Nephron (organoid): ENCODE measurements around the gene PRL.

Experiments used
- H3K27ac Mint-ChIP-seq, 3 experiments: 2 replicates each; pipeline ENCODE4 v1.8.0; 2020; ENCODE audit warnings: mixed read lengths in 3 of 3, mild to moderate bottlenecking in 2 of 3, moderate library complexity in 1 of 3
- H3K27me3 Mint-ChIP-seq: 2 replicates; pipeline ENCODE4 v1.8.0; 2021; ENCODE audit warnings: low read depth, mild to moderate bottlenecking, moderate library complexity, mixed read lengths
- H3K36me3 Mint-ChIP-seq: 2 replicates; pipeline ENCODE4 v1.8.0; 2020; ENCODE audit warnings: low read depth, mixed read lengths
- H3K4me1 Mint-ChIP-seq: 2 replicates; pipeline ENCODE4 v1.8.0; 2020; ENCODE audit warnings: mixed read lengths
- H3K4me3 Mint-ChIP-seq, 3 experiments: 2 replicates each; pipeline ENCODE4 v1.8.0; 2020; ENCODE audit warnings: mild to moderate bottlenecking in 3 of 3, mixed read lengths in 3 of 3, moderate library complexity in 2 of 3
- H3K9me3 Mint-ChIP-seq: 2 replicates; pipeline ENCODE4 v1.8.0; 2020; ENCODE audit warnings: mixed read lengths
- CTCF ChIP-seq, 3 experiments: fragments of 200-600 bp; sonication (generic); IDR thresholded peaks; one replicate each; pipeline ENCODE4 v1.5.0; 2021; ENCODE audit warnings: antibody characterized with exemption in 3 of 3; ENCODE audit not compliant: unreplicated experiment in 3 of 3

The PRL gene

DNA sequence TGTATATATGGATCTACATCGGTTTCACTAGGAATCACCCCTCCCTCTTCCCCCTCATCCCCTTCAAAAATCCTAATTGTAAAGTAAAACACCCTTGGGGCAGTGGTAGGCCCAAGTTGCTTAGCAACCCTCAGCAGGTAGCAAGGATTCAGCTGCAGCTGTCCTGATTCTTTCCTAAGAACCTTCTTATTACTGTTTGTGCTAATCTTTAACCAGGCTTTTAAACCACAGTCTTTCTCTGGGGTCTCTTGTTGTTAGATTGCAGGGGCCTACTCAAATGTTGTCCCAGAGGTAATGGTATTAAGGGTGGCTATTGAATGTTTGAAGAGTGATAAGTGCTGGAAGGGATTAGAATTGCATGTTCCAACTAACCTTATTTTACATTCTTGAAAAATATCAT, 46.4 kb downstream of the PRL start:
- Mint-ChIP-seq H3K27me3 (no peaks in the 10 kb centered on the region), H3K4me1 (peaks cover 44% of the 10 kb centered on the region), H3K27ac (peak overlapping the region; percentile 62 to 91 (median 65)), H3K4me3 (no peak overlapping the region), H3K9me3 (peaks cover 7% of the 10 kb centered on the region), H3K36me3 (no peaks in the 10 kb centered on the region)
- TF ChIP-seq CTCF (IDR thresholded peaks at IDR 0.05; ENCODE audit: unreplicated experiment in 3 of 3): no peak

DNA sequence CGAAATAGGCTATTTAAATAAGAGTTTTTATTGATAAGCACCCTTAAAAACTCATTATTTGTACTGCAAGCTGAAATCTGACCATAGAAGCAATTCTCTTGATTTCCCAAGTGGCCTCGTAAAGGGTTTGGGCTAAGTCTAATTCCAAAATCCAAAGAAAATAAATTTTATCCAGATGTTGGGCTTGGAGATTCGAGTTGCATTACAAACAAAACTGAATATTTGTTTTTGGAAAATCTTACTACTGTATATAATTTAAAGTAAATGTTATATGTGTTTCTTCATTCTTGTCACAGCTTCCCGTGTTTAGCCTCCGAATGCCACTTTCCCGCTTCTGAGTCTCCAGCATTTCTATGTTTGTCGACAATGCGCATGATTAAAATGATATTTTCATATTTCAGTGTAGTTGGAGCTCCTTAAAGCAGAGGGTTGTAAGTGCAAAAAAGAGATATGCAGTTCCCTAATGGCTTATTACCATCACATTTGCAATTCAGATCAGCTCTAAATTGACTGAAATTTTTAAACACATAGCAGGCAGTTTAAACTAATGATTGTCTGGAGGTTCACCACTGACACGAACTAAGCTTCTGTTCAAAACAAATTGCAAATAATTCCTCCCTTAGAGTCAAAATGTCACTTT, 47.0 kb downstream of the PRL start:
- H3K27ac Mint-ChIP-seq: peak overlapping the region; percentile 62 to 91 (median 65)
- H3K4me3 Mint-ChIP-seq: no peak overlapping the region
- H3K9me3 Mint-ChIP-seq: peaks cover 11% of the 10 kb centered on the region
- TF ChIP-seq CTCF (IDR thresholded peaks at IDR 0.05; ENCODE audit: unreplicated experiment in 3 of 3): no peak
- peaks cover 42% of the 10 kb centered on the region for H3K4me1 Mint-ChIP-seq
- no peaks in the 10 kb centered on the region for H3K36me3 Mint-ChIP-seq
- H3K27me3 Mint-ChIP-seq: no peaks in the 10 kb centered on the region

DNA sequence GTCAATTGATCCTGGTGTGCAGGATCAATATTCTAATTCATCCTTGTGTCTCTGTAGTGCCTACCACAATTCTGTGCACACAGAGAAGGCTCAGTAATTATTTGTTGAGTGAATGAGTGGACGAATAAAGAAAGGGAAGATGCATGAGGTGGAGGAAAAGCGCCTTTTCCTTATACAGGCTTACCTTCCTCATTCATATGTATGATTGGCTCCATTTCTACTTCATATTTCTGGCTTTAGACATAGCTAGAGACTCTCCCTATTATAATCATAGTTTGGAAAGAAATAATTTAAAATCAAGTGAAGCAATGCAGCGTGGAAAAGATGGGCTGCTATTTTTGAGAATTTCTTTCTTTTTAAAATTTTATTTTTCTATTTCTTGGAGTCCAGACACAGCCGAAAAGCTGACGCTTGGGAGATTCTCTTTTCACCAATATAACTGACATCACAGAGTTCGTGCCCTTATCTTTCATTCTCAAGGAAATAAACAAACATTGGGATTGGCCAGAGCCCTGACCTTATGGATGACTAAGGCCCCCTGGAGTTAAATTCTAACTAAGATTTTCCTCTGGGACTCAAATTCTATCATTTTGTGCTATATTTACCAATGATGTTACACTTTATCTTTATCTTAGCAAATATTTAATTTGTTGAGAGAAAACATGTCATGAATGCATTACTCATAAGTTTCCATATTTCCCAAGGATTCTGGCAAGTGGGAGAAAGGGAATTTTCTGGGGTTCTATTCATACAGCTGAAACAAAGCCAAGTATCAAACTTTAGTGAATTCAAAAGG, 48.1 kb downstream of the PRL start:
- Mint-ChIP-seq H3K36me3 (peaks cover under 1% of the 10 kb centered on the region), H3K27ac (peak overlapping the region; percentile 27 to 41 (median 37)), H3K4me1 (peaks cover 33% of the 10 kb centered on the region), H3K9me3 (peaks cover 14% of the 10 kb centered on the region), H3K4me3 (no peak overlapping the region), H3K27me3 (no peaks in the 10 kb centered on the region)
- no peak for TF ChIP-seq CTCF (IDR thresholded peaks at IDR 0.05; ENCODE audit: unreplicated experiment in 3 of 3)

DNA sequence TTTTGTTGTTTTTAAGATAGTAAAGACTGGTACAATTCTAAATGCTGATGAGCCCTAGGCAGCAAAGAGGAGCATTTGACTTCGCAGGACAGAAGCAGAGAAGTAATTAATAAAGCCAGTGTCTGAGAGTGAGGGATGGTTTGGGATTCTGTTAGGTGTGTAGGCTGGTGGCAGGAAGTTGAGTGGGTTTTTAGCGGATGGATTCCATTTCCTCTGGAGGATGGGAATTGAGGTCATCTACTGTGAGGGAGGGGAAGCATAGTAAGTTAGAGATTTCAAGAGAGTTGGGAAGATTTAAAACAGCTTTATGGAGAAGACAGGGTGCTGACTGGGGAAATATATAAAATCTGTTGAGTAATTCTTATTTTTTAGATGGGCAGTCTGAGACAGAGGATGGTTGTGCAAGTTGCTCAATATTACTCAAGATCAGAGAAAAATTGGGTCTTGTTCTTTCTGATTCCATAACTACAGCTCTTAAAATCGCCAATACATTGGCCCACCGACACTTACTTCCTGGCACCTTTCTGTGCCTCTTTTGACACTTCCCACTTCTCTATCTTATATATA, 48.8 kb downstream of the PRL start:
- H3K27ac Mint-ChIP-seq: peak overlapping the region; percentile 20 to 66 (median 51)

DNA sequence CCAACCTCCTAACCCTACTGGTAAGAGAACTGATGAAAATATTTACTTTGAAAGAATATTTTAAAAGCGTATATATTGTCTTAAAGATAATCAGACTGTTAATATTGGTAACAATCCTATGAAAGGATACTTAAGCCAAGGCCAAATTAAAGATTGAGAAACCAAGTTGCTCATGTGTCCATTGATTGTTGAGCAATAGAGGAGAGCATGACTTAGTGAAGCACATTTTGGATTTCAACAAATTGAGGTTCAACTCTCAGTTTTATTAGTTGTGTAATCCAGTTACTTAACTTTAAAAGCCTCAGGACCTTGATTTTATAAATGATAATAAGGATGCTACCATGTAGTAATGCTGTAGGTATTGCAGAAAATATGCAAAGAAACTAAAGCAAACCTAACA, 56.8 kb downstream of the PRL start:
- Mint-ChIP-seq H3K27ac (no peak overlapping the region), H3K4me1 (peaks cover 11% of the 10 kb centered on the region), H3K9me3 (peaks cover 32% of the 10 kb centered on the region), H3K27me3 (no peaks in the 10 kb centered on the region), H3K4me3 (no peak overlapping the region), H3K36me3 (peaks cover 17% of the 10 kb centered on the region)
- no peak for TF ChIP-seq CTCF (IDR thresholded peaks at IDR 0.05; ENCODE audit: unreplicated experiment in 3 of 3)

More for the DNA sequence above, 48.8 kb downstream of the PRL start:
- Mint-ChIP-seq H3K36me3 (peaks cover 8% of the 10 kb centered on the region), H3K9me3 (peaks cover 21% of the 10 kb centered on the region), H3K4me1 (peaks cover 33% of the 10 kb centered on the region), H3K4me3 (no peak overlapping the region), H3K27me3 (no peaks in the 10 kb centered on the region)
- no peak for TF ChIP-seq CTCF (IDR thresholded peaks at IDR 0.05; ENCODE audit: unreplicated experiment in 3 of 3)
